GM23338 (cell line): ENCODE results near the gene CACNA2D3. TPM values are rescaled to one million over a fixed set of nuclear protein-coding genes. Genes with fewer than 3 reads are reported as not detected.

Experiments used
- ATAC-seq: fragments of 200-7000 bp; cut with Tn5 transposase; 3 replicates; pipeline ENCODE4 v1.9.1; 2020
- DNase-seq: peaks from one replicate; pipeline ENCODE4 v3.0.0-alpha.2; 2015; ENCODE audit warnings: low spot score
- H2AFZ ChIP-seq: fragments of 200-600 bp; sonication (generic); 2 replicates; pipeline ENCODE4 v1.8.0; 2016; ENCODE audit warnings: antibody characterized with exemption, mild to moderate bottlenecking, moderate library complexity
- H3F3A ChIP-seq: fragments of 200-600 bp; sonication (generic); replicated peaks from 2 replicates; pipeline ENCODE4 v1.8.0; 2017; ENCODE audit warnings: antibody characterized with exemption, mixed run types, low read depth
- H3K27ac ChIP-seq: fragments of 200-600 bp; sonication (generic); 2 replicates; pipeline ENCODE4 v1.6.1; 2016; ENCODE audit warnings: low read depth
- H3K27me3 ChIP-seq: fragments of 200-600 bp; sonication (generic); 2 replicates; pipeline ENCODE4 v1.8.0; 2016; ENCODE audit warnings: mild to moderate bottlenecking, mixed run types, moderate library complexity; ENCODE audit not compliant: insufficient read depth
- H3K36me3 ChIP-seq: fragments of 200-600 bp; sonication (generic); 2 replicates; pipeline ENCODE4 v1.8.0; 2016; ENCODE audit warnings: mild to moderate bottlenecking; ENCODE audit not compliant: insufficient read depth
- H3K4me1 ChIP-seq: fragments of 200-600 bp; sonication (generic); 2 replicates; pipeline ENCODE4 v1.8.0; 2016; ENCODE audit warnings: mild to moderate bottlenecking, moderate library complexity; ENCODE audit not compliant: insufficient read depth
- H3K4me2 ChIP-seq: fragments of 200-600 bp; sonication (generic); 2 replicates; pipeline ENCODE4 v1.7.1; 2017; ENCODE audit warnings: mixed run types
- H3K4me3 ChIP-seq: fragments of 200-600 bp; sonication (generic); 2 replicates; pipeline ENCODE4 v1.6.1; 2016; ENCODE audit warnings: mixed run types
- H3K79me2 ChIP-seq: fragments of 200-600 bp; sonication (generic); replicated peaks from 2 replicates; pipeline ENCODE4 v1.8.0; 2017; ENCODE audit warnings: mild to moderate bottlenecking; ENCODE audit not compliant: insufficient read depth
- H3K9me2 ChIP-seq: fragments of 200-600 bp; sonication (generic); 2 replicates; pipeline ENCODE4 v1.8.0; 2017; ENCODE audit not compliant: insufficient read depth
- H4K20me1 ChIP-seq: fragments of 200-600 bp; sonication (generic); replicated peaks from 2 replicates; pipeline ENCODE4 v1.8.0; 2017; ENCODE audit warnings: mild to moderate bottlenecking; ENCODE audit not compliant: insufficient read depth
- H3K27ac Mint-ChIP-seq: 2 replicates; pipeline ENCODE4 v1.8.0; 2020; ENCODE audit warnings: inconsistent platforms, mild to moderate bottlenecking, moderate library complexity, mixed read lengths
- H3K27me3 Mint-ChIP-seq: 3 replicates; pipeline ENCODE4 v1.8.0; 2022; ENCODE audit warnings: low read depth, mild to moderate bottlenecking, moderate library complexity, mixed read lengths, inconsistent platforms; ENCODE audit not compliant: insufficient read depth, poor library complexity
- H3K36me3 Mint-ChIP-seq: 3 replicates; pipeline ENCODE4 v1.8.0; 2021; ENCODE audit warnings: low read depth, mild to moderate bottlenecking, inconsistent platforms, moderate library complexity, mixed read lengths
- H3K4me1 Mint-ChIP-seq: 3 replicates; pipeline ENCODE4 v1.8.0; 2020; ENCODE audit warnings: mild to moderate bottlenecking, inconsistent platforms, mixed read lengths
- H3K4me3 Mint-ChIP-seq: 3 replicates; pipeline ENCODE4 v1.8.0; 2021; ENCODE audit warnings: moderate library complexity, mild to moderate bottlenecking, inconsistent platforms, mixed read lengths
- H3K9me3 Mint-ChIP-seq: 3 replicates; pipeline ENCODE4 v1.8.0; 2020; ENCODE audit warnings: moderate library complexity, mild to moderate bottlenecking, inconsistent platforms, mixed read lengths
- CREB1 ChIP-seq: fragments of 250-450 bp; sonication (Bioruptor Pico); IDR thresholded peaks from 2 replicates; pipeline ENCODE4 v1.5.0; 2020; ENCODE audit warnings: low read depth, mild to moderate bottlenecking, moderate library complexity
- CTCF ChIP-seq, 2 experiments: fragments of 200-600 bp in 1 of 2; sonication (generic) in 1 of 2; conservative IDR thresholded peaks; 2 replicates each; pipeline versions ENCODE4 v1.5.1 to v1.6.1; 2016 to 2017; ENCODE audit warnings: antibody characterized with exemption in 2 of 2, low read depth in 2 of 2, mild to moderate bottlenecking in 2 of 2, moderate library complexity in 1 of 2
- ETS1 ChIP-seq: IDR thresholded peaks from 2 replicates; pipeline ENCODE4 v1.6.1; 2016; ENCODE audit warnings: antibody characterized with exemption
- EZH2 ChIP-seq: fragments of 200-600 bp; sonication (generic); IDR thresholded peaks from one replicate; pipeline ENCODE4 v1.8.0; 2017; ENCODE audit warnings: antibody characterized with exemption, mild to moderate bottlenecking, low read depth; ENCODE audit not compliant: unreplicated experiment
- EZH2phosphoT487 ChIP-seq: fragments of 200-600 bp; sonication (generic); IDR thresholded peaks from one replicate; pipeline ENCODE4 v1.8.1; 2018; ENCODE audit warnings: antibody characterized with exemption; ENCODE audit not compliant: unreplicated experiment
- JUNB ChIP-seq: IDR thresholded peaks from one replicate; pipeline ENCODE4 v1.6.1; 2016; ENCODE audit warnings: antibody characterized with exemption; ENCODE audit not compliant: unreplicated experiment
- NANOG ChIP-seq: IDR thresholded peaks from 2 replicates; pipeline ENCODE4 v1.6.1; 2016; ENCODE audit warnings: antibody characterized with exemption, borderline replicate concordance
- POLR2AphosphoS5 ChIP-seq: IDR thresholded peaks from 2 replicates; pipeline ENCODE4 v1.6.1; 2016; ENCODE audit warnings: antibody characterized with exemption, low read depth
- REST ChIP-seq: IDR thresholded peaks from one replicate; pipeline ENCODE4 v1.6.1; 2018; ENCODE audit warnings: antibody characterized with exemption; ENCODE audit not compliant: unreplicated experiment
- STAT1 ChIP-seq: IDR thresholded peaks from one replicate; pipeline ENCODE4 v1.6.1; 2016; ENCODE audit warnings: antibody characterized with exemption; ENCODE audit not compliant: unreplicated experiment
- ZNF114 ChIP-seq: fragments of 250-450 bp; sonication (Bioruptor Pico); IDR thresholded peaks from 2 replicates; pipeline ENCODE4 v1.5.0; 2020; ENCODE audit warnings: mild to moderate bottlenecking, moderate library complexity
- ZNF331 ChIP-seq: fragments of 250-450 bp; sonication (Bioruptor Pico); IDR thresholded peaks from 2 replicates; pipeline ENCODE4 v1.5.0; 2020; ENCODE audit warnings: low read depth, mild to moderate bottlenecking, moderate library complexity
- polyA plus RNA-seq: library from polyadenylated mRNA; unstranded; fragments of >200 nt; fragmentation: Nextera tagmentation; extraction: Ambion mirVana; gene quantifications from 2 replicates; pipeline ENCODE4 v1.2.1, GENCODE V29; 2016
- total RNA-seq: library from RNA; depleted of rRNA; stranded (reverse); fragments of >200 nt; shearing (Covaris generic); gene quantifications from 2 replicates; pipeline ENCODE4 v1.2.3, GENCODE V29; 2014
- TF ChIP-seq, protein P1 (sequence below): fragments of 250-450 bp; sonication (Bioruptor Pico); IDR thresholded peaks from 2 replicates; pipeline ENCODE4 v1.5.0; 2020; ENCODE audit warnings: mild to moderate bottlenecking, moderate library complexity

CACNA2D3 gene
- total and polyA plus RNA-seq, 2 experiments from 2014 or later, result 2.2 to 2.3 TPM

GRCh38 chr3:54361746-54362283 lies 239.5 kb downstream of the CACNA2D3 start:
- Histone ChIP-seq H3K4me1 (peaks cover 9% of the 10 kb centered on the region), H3F3A (no peaks in the 10 kb centered on the region), H3K27me3 (no peaks in the 10 kb centered on the region), H3K27ac (no peak overlapping the region), H3K79me2 (no peaks in the 10 kb centered on the region), H4K20me1 (no peaks in the 10 kb centered on the region), H2AFZ (no peak overlapping the region), H3K36me3 (no peaks in the 10 kb centered on the region), H3K9me2 (no peaks in the 10 kb centered on the region; the same call in 1 of the 2 replicates), H3K4me3 (no peak overlapping the region), H3K4me2 (no peak overlapping the region)
- H3K9me3 Mint-ChIP-seq, result no peaks in the 10 kb centered on the region
- H3K36me3 Mint-ChIP-seq, result no peaks in the 10 kb centered on the region
- H3K4me3 Mint-ChIP-seq, result no peak overlapping the region
- no peaks in the 10 kb centered on the region for H3K27me3 Mint-ChIP-seq
- peaks cover 11% of the 10 kb centered on the region for H3K4me1 Mint-ChIP-seq
- ATAC-seq (no peak), DNase-seq (no peak)
- H3K27ac Mint-ChIP-seq, result no peak overlapping the region
- TF ChIP-seq EZH2, result no peak
- no peak for TF ChIP-seq REST
- TF ChIP-seq, protein P1, sequence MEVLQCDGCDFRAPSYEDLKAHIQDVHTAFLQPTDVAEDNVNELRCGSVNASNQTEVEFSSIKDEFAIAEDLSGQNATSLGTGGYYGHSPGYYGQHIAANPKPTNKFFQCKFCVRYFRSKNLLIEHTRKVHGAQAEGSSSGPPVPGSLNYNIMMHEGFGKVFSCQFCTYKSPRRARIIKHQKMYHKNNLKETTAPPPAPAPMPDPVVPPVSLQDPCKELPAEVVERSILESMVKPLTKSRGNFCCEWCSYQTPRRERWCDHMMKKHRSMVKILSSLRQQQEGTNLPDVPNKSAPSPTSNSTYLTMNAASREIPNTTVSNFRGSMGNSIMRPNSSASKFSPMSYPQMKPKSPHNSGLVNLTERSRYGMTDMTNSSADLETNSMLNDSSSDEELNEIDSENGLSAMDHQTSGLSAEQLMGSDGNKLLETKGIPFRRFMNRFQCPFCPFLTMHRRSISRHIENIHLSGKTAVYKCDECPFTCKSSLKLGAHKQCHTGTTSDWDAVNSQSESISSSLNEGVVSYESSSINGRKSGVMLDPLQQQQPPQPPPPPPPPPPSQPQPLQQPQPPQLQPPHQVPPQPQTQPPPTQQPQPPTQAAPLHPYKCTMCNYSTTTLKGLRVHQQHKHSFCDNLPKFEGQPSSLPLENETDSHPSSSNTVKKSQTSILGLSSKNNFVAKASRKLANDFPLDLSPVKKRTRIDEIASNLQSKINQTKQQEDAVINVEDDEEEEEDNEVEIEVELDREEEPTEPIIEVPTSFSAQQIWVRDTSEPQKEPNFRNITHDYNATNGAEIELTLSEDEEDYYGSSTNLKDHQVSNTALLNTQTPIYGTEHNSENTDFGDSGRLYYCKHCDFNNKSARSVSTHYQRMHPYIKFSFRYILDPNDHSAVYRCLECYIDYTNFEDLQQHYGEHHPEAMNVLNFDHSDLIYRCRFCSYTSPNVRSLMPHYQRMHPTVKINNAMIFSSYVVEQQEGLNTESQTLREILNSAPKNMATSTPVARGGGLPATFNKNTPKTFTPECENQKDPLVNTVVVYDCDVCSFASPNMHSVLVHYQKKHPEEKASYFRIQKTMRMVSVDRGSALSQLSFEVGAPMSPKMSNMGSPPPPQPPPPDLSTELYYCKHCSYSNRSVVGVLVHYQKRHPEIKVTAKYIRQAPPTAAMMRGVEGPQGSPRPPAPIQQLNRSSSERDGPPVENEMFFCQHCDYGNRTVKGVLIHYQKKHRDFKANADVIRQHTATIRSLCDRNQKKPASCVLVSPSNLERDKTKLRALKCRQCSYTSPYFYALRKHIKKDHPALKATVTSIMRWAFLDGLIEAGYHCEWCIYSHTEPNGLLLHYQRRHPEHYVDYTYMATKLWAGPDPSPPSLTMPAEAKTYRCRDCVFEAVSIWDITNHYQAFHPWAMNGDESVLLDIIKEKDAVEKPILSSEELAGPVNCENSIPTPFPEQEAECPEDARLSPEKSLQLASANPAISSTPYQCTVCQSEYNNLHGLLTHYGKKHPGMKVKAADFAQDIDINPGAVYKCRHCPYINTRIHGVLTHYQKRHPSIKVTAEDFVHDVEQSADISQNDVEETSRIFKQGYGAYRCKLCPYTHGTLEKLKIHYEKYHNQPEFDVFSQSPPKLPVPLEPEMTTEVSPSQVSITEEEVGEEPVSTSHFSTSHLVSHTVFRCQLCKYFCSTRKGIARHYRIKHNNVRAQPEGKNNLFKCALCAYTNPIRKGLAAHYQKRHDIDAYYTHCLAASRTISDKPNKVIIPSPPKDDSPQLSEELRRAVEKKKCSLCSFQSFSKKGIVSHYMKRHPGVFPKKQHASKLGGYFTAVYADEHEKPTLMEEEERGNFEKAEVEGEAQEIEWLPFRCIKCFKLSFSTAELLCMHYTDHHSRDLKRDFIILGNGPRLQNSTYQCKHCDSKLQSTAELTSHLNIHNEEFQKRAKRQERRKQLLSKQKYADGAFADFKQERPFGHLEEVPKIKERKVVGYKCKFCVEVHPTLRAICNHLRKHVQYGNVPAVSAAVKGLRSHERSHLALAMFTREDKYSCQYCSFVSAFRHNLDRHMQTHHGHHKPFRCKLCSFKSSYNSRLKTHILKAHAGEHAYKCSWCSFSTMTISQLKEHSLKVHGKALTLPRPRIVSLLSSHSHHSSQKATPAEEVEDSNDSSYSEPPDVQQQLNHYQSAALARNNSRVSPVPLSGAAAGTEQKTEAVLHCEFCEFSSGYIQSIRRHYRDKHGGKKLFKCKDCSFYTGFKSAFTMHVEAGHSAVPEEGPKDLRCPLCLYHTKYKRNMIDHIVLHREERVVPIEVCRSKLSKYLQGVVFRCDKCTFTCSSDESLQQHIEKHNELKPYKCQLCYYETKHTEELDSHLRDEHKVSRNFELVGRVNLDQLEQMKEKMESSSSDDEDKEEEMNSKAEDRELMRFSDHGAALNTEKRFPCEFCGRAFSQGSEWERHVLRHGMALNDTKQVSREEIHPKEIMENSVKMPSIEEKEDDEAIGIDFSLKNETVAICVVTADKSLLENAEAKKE (CRISPR knock-in tag), result no peak
- TF ChIP-seq EZH2phosphoT487, result no peak
- no peak for TF ChIP-seq ETS1
- TF ChIP-seq ZNF331, result no peak
- TF ChIP-seq NANOG, result no peak
- no peak for TF ChIP-seq CTCF (conservative IDR thresholded peaks at IDR 0.05; ENCODE audit: low read depth in 2 of 2)
- TF ChIP-seq ZNF114, result no peak
- TF ChIP-seq POLR2AphosphoS5, result no peak
- no peak for TF ChIP-seq JUNB
- TF ChIP-seq CREB1 (CRISPR knock-in tag), result no peak
- TF ChIP-seq STAT1, result no peak
